ENCODE measurements around the gene VAPB. TPM values are rescaled to one million over a fixed set of nuclear protein-coding genes. Genes with fewer than 3 reads are reported as not detected.

VAPB gene
- total RNA-seq, 1 donor from 2014 or later = 24.1 TPM

DNA sequence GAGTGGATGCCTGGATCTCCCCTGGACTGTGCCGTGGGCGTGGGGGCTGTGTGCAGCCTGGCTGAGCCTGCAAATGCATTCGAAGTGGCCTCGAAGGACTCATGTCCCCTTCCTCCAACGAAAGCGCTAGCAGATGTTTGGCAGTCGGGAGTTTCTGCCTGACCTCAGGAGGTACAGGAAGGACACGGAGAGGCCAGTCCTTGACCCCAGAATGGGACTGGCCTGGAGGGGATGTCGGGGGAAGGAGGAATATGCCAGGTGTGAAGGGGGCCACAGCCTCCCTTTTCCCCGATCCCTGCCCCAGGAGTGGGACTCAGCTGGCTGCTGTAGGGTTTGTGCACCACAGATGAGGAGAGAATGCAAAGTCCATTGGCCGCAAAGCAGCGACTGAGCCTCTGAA lies 80.6 kb downstream of the VAPB start:
- no peak overlapping the region for H3K4me3 ChIP-seq (ENCODE audit: low read depth, low read length)
- peaks cover 4% of the 10 kb centered on the region for H3K27me3 ChIP-seq (ENCODE audit: control insufficient read depth, insufficient read depth, low read length)
- H3K36me3 ChIP-seq (ENCODE audit: control insufficient read depth, insufficient read depth, low read length) = no peaks in the 10 kb centered on the region
- DNase-seq (ENCODE audit: low read depth) = no peak
- TF ChIP-seq CTCF (IDR thresholded peaks at IDR 0.05; ENCODE audit: insufficient read depth, low read length, poor library complexity, severe bottlenecking) = no peak

DNA sequence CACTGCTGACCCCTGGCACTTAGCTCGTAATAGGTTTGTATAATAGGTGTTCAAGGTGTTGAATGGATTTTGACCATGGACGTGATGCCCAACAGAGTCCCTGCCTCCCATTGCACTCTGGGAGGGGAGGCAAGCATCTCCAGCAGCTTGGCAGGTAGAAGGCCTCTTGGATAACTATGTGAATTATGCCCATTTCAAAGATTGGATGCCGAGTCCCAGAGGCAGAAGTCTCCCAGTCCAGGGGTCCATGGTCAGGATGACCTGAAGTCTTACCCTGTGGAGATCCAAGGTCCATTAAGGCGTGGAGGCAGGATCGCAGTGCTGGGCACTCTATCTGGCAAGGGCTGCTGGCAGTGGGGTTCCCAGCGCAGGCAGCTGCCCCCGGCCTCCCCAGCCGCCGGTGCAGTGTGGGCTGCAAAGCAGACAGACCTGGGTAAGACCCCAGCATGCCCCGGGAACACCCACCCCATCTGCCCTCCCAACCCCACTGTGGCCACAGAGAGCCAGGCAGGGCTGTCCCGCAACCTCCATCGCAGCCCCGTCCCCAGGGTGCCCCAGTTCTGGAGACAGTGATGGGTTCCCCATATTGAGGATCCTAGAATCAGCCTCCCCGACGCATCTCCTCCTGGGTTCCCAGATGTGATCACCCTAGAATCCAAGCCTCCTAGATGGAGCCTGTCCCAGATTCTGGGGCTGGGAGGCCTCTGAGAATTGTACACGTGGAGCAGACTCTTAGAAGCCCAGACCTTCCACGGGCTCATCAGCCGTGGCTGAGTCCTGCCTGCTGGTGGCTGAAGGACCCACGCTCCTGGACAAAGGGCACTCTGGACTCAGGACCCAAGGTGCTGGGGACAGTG lies 81.5 kb downstream of the VAPB start:
- peaks cover 4% of the 10 kb centered on the region for H3K27me3 ChIP-seq (ENCODE audit: control insufficient read depth, insufficient read depth, low read length)
- no peak for DNase-seq (ENCODE audit: low read depth)
- no peak for TF ChIP-seq CTCF (IDR thresholded peaks at IDR 0.05; ENCODE audit: insufficient read depth, low read length, poor library complexity, severe bottlenecking)
- no peaks in the 10 kb centered on the region for H3K36me3 ChIP-seq (ENCODE audit: control insufficient read depth, insufficient read depth, low read length)
- no peak overlapping the region for H3K4me3 ChIP-seq (ENCODE audit: low read depth, low read length)

GRCh38 chr20:58471193-58472164 lies 82.5 kb downstream of the VAPB start:
- Histone ChIP-seq H3K36me3 (ENCODE audit: control insufficient read depth, insufficient read depth, low read length) (no peaks in the 10 kb centered on the region), H3K4me3 (ENCODE audit: low read depth, low read length) (no peak overlapping the region), H3K27me3 (ENCODE audit: control insufficient read depth, insufficient read depth, low read length) (peaks cover 4% of the 10 kb centered on the region)
- TF ChIP-seq CTCF (IDR thresholded peaks at IDR 0.05; ENCODE audit: insufficient read depth, low read length, poor library complexity, severe bottlenecking) = no peak
- DNase-seq (ENCODE audit: low read depth) = no peak

DNA sequence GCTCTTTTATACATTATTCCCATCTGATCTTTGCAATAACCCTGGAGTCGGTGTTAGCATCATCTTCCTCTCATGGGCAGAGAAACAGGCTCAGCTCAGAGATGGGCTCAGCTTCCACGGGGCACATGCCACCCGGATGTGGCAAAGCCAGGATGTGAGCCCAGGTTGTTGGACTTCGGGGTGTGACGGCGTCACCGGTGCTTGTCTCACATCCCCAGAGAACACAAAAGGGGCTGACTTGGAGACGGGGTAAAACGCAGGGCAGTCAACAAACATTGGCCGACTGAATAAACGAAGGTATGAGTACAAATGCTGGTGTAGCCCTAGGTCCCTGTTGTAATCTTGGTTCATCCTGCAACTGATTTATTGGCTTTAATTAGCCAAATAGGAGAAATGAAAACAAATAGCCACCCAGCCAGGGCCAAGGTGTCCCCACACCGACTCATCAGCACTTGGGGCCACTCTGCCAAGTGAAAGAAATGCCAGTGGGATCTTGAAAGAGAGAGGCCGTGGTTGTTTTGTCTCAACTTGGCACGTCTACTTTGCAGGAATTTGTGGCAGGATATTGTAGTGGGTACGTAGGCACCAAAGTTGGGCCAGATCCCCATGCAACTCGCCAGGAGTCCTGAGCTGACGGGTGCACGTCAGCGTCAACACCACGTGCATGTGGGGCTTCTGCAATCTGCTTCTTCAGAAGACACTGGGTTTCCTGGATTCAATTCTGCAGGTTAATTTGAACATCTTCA lies 83.4 kb downstream of the VAPB start:
- no peak overlapping the region for H3K4me3 ChIP-seq (ENCODE audit: low read depth, low read length)
- peaks cover 2% of the 10 kb centered on the region for H3K27me3 ChIP-seq (ENCODE audit: control insufficient read depth, insufficient read depth, low read length)
- no peaks in the 10 kb centered on the region for H3K36me3 ChIP-seq (ENCODE audit: control insufficient read depth, insufficient read depth, low read length)
- no peak for TF ChIP-seq CTCF (IDR thresholded peaks at IDR 0.05; ENCODE audit: insufficient read depth, low read length, poor library complexity, severe bottlenecking)
- DNase-seq (ENCODE audit: low read depth) = no peak

DNA sequence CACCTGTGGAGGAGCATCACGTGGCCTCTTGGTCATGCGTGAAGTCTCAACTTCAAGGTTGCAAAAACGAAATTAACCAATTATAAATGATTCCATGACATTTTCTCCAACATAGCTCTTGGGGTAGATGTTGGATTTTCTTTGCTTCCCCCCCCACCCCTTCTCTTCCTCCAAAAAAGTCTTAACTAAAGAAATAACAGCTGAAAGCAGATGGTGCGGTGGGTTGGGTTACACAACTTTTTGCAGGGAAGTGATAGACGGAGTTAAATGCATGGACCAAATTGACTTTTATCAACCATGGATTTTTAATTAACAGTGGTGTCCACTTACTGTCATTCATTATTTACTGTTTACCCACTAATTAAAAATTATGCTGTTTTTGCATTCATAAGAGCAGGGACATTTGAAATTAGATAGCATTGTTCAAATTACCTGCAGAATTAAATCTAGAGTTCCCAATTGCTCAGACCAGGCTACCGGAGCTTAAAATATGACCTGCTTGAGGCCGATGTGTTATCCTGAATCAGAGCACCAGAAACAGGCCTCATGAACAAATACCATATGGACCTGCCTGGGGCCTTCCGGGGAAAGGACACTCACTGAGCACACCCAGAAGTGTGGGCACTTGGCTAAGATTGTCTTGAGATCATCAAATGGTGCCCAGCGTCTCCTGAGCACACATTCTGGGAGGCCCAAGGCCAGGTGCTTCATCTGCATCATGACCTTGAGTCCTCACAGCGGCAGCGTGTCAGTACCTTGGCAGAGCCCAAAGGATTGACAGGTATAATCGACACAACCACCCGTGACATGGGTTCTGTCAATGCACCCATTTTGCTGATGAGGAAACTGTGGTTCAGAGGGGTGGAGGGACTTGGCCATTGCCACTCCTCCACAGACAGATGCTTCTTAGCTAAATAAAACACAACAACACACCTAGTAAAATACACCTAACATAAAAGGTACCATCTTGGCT lies 84.7 kb downstream of the VAPB start:
- no peak for DNase-seq (ENCODE audit: low read depth)
- no peaks in the 10 kb centered on the region for H3K27me3 ChIP-seq (ENCODE audit: control insufficient read depth, insufficient read depth, low read length)
- TF ChIP-seq CTCF (IDR thresholded peaks at IDR 0.05; ENCODE audit: insufficient read depth, low read length, poor library complexity, severe bottlenecking) = no peak
- no peak overlapping the region for H3K4me3 ChIP-seq (ENCODE audit: low read depth, low read length)
- no peaks in the 10 kb centered on the region for H3K36me3 ChIP-seq (ENCODE audit: control insufficient read depth, insufficient read depth, low read length)
